Measurements from ENCODE around the gene CDY1B.
"Not testable (repeated sequence)": the region's sequence is repeated elsewhere in the genome, so short reads cannot be mapped to it uniquely, and the experiment has no call there.

CDY1B gene, protein sequence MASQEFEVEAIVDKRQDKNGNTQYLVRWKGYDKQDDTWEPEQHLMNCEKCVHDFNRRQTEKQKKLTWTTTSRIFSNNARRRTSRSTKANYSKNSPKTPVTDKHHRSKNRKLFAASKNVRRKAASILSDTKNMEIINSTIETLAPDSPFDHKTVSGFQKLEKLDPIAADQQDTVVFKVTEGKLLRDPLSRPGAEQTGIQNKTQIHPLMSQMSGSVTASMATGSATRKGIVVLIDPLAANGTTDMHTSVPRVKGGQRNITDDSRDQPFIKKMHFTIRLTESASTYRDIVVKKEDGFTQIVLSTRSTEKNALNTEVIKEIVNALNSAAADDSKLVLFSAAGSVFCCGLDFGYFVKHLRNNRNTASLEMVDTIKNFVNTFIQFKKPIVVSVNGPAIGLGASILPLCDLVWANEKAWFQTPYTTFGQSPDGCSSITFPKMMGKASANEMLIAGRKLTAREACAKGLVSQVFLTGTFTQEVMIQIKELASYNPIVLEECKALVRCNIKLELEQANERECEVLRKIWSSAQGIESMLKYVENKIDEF

DNA sequence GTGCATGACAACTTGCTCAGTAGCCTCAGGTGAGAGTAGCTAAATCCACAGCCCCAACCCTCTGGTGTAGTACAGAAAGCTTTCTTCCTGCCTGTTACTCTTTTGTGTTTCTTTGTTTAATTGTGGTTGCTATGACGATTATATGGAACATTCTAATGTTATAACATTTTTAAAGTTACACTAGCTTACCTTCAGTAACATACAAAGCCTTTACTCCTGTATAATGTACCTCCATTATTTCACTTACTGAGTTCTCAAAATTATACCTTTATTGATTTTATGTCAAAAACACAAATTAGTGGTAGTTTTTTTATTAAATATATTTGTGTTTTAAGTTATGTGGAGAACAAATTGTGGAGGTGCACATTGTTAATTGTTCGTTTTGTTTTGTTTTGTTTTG, at the start of gene CDY1B:
Gene CDY1B (minus strand): TSS at position 101 of the 400 bp plus-strand sequence. CDS start 331 bp downstream, outside the sequence.
- DNase-seq (ENCODE audit: low spot score) = not testable (repeated sequence)

DNA sequence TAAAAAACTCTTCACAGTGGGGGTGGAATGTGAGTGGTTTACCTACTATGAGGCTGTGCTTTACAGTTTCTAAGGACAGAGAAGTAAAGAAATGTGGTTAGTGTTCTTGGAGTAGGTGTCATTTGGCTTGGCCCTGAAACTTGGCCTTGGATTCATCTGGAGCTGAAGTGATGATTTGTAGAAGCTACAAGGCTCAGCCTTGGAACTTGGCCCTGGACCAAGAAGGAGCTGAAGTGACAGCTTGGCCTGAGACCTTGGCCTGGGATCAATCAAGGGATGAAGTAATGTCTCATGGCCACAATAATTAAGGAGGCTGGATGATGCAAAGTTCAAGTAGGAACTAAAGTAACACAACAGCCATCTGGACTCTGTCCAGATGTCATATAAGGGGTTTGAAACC, 1.7 kb upstream of the CDY1B start:
- DNase-seq (ENCODE audit: low spot score) = not testable (repeated sequence)

DNA sequence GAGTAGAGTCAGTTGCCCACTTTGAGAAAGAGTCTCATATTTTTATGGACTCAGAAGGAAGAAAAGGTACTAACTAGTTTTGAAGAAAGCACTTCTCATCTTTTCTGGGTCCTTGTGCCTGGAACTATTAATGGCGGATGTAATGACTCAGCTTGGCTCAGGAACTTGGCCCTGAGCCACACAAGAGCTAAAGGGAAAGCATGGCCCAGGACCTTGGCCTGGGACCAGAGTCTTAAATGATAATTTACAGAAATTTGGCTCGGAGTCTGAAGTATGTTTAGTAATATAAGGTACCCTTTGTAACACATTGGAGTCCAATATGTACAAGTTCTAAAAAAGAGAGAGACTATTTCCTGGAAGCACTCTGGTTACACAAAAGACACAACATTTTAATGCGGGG, 4.6 kb downstream of the CDY1B start:
- DNase-seq (ENCODE audit: low spot score) = not testable (repeated sequence)

DNA sequence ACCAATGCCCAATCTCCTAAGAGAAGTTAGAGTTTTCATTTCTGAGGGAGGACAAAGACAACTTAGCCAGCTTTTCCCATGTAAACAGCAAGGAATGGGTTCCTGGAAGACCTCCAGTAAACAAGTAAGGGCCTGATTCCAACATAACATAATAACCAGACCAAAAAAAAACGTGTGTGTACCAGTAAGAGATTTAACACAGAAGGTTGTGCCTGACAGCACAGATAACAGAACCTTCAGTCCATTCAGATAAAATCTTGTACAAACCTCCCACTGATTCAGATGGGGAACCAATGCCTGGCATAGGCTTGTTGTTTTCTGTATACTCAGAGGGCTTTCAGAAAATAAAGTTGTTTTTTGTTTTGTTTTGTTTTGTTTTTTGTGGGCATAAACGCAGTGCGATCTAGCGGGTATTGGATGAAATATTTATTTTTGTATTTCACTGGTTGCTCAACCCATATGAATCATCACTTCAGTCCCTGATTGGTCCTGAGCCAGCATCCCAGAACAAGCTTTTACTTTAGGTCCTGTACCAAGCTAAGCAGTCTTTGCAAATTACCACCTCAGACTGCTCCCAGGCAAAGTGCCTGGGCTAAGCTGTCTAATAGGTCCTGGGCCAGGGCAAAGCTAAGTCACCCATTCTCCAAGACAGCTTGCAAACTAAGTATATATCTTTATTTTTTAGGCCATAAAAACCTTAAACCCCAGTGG, 8.7 kb downstream of the CDY1B start:
- not testable (repeated sequence) for DNase-seq (ENCODE audit: low spot score)

DNA sequence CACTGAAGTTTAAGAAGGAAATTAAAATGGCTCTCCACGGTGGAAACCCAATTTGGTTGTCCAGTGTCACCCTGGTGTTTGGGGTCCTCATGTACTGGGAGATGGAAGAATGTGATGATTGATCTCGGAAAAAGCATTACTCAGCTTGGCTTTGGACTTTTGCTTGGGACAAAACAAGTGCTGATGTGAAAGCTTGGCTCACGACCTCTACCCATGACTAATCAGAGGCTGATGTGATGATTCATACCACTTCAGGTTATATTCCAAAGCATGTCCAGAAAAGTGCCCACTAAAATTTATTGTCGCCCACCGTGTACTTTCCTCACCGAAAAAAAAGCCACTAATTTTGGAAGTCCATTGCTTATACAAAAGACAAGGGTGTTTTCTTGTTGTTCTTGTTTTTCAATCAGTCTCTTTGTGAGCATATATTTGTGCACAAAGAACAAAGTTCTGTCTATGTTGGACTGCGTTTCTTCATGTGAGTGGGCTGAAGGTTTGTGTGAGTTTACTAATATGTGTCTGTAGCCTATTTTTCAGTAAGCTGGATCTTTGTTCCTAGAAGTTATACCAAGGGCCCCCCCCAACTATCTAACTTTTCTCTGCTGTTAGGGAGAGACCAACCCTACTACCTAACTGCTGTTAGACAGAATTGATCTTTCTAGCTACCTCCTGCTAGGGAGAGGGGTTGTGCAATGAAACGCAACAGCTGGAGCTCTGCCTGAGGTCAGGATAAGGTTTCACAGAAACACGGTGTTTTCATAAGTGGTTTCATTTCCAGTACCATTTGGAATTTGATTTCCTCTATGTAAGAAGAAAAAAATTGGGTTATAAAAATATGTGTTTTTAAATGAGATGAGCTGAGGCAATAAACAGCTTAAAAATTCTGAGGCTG, 21.4 kb downstream of the CDY1B start:
- DNase-seq (ENCODE audit: low spot score) = not testable (repeated sequence)
